H1 (cell line): ENCODE results near the gene DSG2. TPM values are rescaled to one million over a fixed set of nuclear protein-coding genes. Genes with fewer than 3 reads are reported as not detected.

ENCODE experiments used
- CTCF ChIA-PET: fragments of 300-600 bp; sonication (Branson Sonifier 250); formaldehyde crosslinking; loops from one replicate; lab custom pipeline; 2021; ENCODE audit not compliant: partially characterized antibody; lab: Charles Lee
- POLR2A ChIA-PET: fragments of 300-600 bp; sonication (Branson Sonifier 250); formaldehyde crosslinking; loops from one replicate; lab custom pipeline; 2021; ENCODE audit warnings: inconsistent platforms; ENCODE audit not compliant: partially characterized antibody; lab: Charles Lee
- DNase-seq, 2 experiments: peaks; one replicate each; pipeline versions ENCODE4 v3.0.0 to v3.0.0-alpha.2; 2010 to 2022; ENCODE audit warnings: low spot score in 2 of 2, low read depth in 1 of 2, mixed read lengths in 1 of 2
- FAIRE-seq: peaks from 2 replicates; lab custom pipeline; 2011; peaks lifted over from hg19 to GRCh38; lab: Jason Lieb, UNC
- H2AFZ ChIP-seq: 2 replicates; pipeline ENCODE4 v1.8.1; 2012; ENCODE audit warnings: low read length, inconsistent platforms
- H2AK5ac ChIP-seq: 2 replicates; pipeline ENCODE4 v1.6.1; 2013; ENCODE audit warnings: low read depth, low read length
- H2BK120ac ChIP-seq: replicated peaks from 2 replicates; pipeline ENCODE3; 2013; ENCODE audit warnings: low read depth, low read length, inconsistent platforms
- H2BK12ac ChIP-seq: 2 replicates; pipeline ENCODE4 v1.6.1; 2013; ENCODE audit warnings: low read depth, low read length
- H2BK15ac ChIP-seq: 2 replicates; pipeline ENCODE4 v1.6.1; 2013; ENCODE audit warnings: low read length
- H2BK20ac ChIP-seq: 2 replicates; pipeline ENCODE4 v1.6.1; 2013; ENCODE audit warnings: low read length
- H2BK5ac ChIP-seq: 2 replicates; pipeline ENCODE4 v1.6.1; 2013; ENCODE audit warnings: low read depth, low read length
- H3K14ac ChIP-seq: 2 replicates; pipeline ENCODE4 v1.6.1; 2013; ENCODE audit warnings: inconsistent platforms; ENCODE audit not compliant: insufficient read length
- H3K18ac ChIP-seq: 2 replicates; pipeline ENCODE4 v1.6.1; 2013; ENCODE audit warnings: low read length; ENCODE audit errors: extremely low read depth
- H3K23ac ChIP-seq: 2 replicates; pipeline ENCODE4 v1.6.1; 2013; ENCODE audit warnings: inconsistent platforms; ENCODE audit not compliant: insufficient read length
- H3K23me2 ChIP-seq: 2 replicates; pipeline ENCODE4 v1.6.1; 2013; ENCODE audit warnings: low read depth, low read length
- H3K27ac ChIP-seq: 2 replicates; pipeline ENCODE4 v1.6.1; 2011; ENCODE audit warnings: low read depth, low read length, inconsistent platforms
- H3K27me3 ChIP-seq, 4 experiments: replicated peaks in 1 of 4; 1 replicate in 1 of 4; 2 replicates in 3 of 4; pipeline versions ENCODE4 v1.6.1 to v1.8.1; 2011 to 2013; ENCODE audit warnings: low read length in 3 of 4, mild to moderate bottlenecking in 3 of 4, inconsistent platforms in 2 of 4, mixed read lengths in 2 of 4, moderate library complexity in 1 of 4; ENCODE audit not compliant: control insufficient read depth in 3 of 4, insufficient read depth in 3 of 4; ENCODE audit errors: extremely low read depth in 1 of 4
- H3K36me3 ChIP-seq, 4 experiments: 2 replicates each; pipeline versions ENCODE4 v1.6.1 to v1.8.1; 2011 to 2013; ENCODE audit warnings: mild to moderate bottlenecking in 4 of 4, low read length in 3 of 4, moderate library complexity in 2 of 4, control low read depth in 1 of 4, inconsistent platforms in 1 of 4; ENCODE audit not compliant: insufficient read depth in 4 of 4, control insufficient read depth in 2 of 4
- H3K4ac ChIP-seq: replicated peaks from 2 replicates; pipeline ENCODE3; 2013; ENCODE audit warnings: low read length, low read depth, mixed read lengths, inconsistent platforms; ENCODE audit not compliant: insufficient read length
- H3K4me1 ChIP-seq, 4 experiments: replicated peaks in 1 of 4; 1 replicate in 1 of 4; 2 replicates in 3 of 4; pipeline versions ENCODE4 v1.6.1 to v1.8.1; 2011 to 2013; ENCODE audit warnings: low read length in 3 of 4, inconsistent platforms in 2 of 4, mixed read lengths in 1 of 4; ENCODE audit not compliant: insufficient read depth in 4 of 4, control insufficient read depth in 3 of 4
- H3K4me2 ChIP-seq, 2 experiments: 2 replicates each; pipeline versions ENCODE4 v1.6.1 to v1.8.1; 2011 to 2013; ENCODE audit warnings: low read depth in 2 of 2, low read length in 2 of 2, control low read depth in 1 of 2, inconsistent platforms in 1 of 2, mild to moderate bottlenecking in 1 of 2; ENCODE audit not compliant: insufficient read depth in 1 of 2
- H3K4me3 ChIP-seq, 4 experiments: fragments of 200-600, 300-600 bp in 1 of 4; sonication (generic), shearing (Covaris generic), sonication (Bioruptor Twin) in 1 of 4; 2 replicates each; pipeline versions ENCODE4 v1.5.1 to v1.8.1; 2011 to 2016; ENCODE audit warnings: low read length in 4 of 4, low read depth in 3 of 4, control low read depth in 2 of 4, inconsistent platforms in 2 of 4, mild to moderate bottlenecking in 2 of 4, mixed read lengths in 1 of 4, moderate library complexity in 1 of 4; ENCODE audit not compliant: insufficient read depth in 2 of 4; ENCODE audit errors: extremely low read depth in 1 of 4
- H3K56ac ChIP-seq: replicated peaks from 2 replicates; pipeline ENCODE3; 2013; ENCODE audit warnings: low read depth, mild to moderate bottlenecking, mixed read lengths, low read length, inconsistent platforms; ENCODE audit not compliant: insufficient read length
- H3K79me1 ChIP-seq: 2 replicates; pipeline ENCODE4 v1.6.1; 2013; ENCODE audit warnings: low read depth, low read length, control low read depth
- H3K79me2 ChIP-seq, 2 experiments: 2 replicates each; pipeline versions ENCODE4 v1.6.1 to v1.8.1; 2012 to 2013; ENCODE audit warnings: low read length in 2 of 2, mild to moderate bottlenecking in 2 of 2, inconsistent platforms in 1 of 2; ENCODE audit not compliant: insufficient read depth in 2 of 2, control insufficient read depth in 1 of 2
- H3K9ac ChIP-seq, 4 experiments: replicated peaks in 1 of 4; 1 replicate in 1 of 4; 2 replicates in 3 of 4; pipeline versions ENCODE4 v1.6.1 to v1.8.1; 2011 to 2013; ENCODE audit warnings: low read depth in 3 of 4, low read length in 3 of 4, control low read depth in 2 of 4, mild to moderate bottlenecking in 2 of 4, moderate library complexity in 2 of 4, inconsistent platforms in 1 of 4; ENCODE audit errors: extremely low read depth in 1 of 4
- H3K9me3 ChIP-seq, 2 experiments: 2 replicates each; pipeline versions ENCODE4 v1.6.1 to v1.8.1; 2012 to 2013; ENCODE audit warnings: mild to moderate bottlenecking in 2 of 2, moderate library complexity in 2 of 2, control low read depth in 1 of 2, inconsistent platforms in 1 of 2, low read depth in 1 of 2, low read length in 1 of 2, mixed read lengths in 1 of 2; ENCODE audit not compliant: insufficient read depth in 2 of 2
- H4K20me1 ChIP-seq, 2 experiments: replicated peaks in 1 of 2; 2 replicates each; pipeline versions ENCODE3 to v1.8.1; 2011 to 2013; ENCODE audit warnings: inconsistent platforms in 2 of 2, low read length in 2 of 2, mild to moderate bottlenecking in 1 of 2; ENCODE audit not compliant: insufficient read depth in 2 of 2, control insufficient read depth in 1 of 2
- H4K5ac ChIP-seq: 2 replicates; pipeline ENCODE4 v1.6.1; 2013; ENCODE audit warnings: low read length, low read depth, mixed read lengths, inconsistent platforms; ENCODE audit not compliant: insufficient read length
- H4K8ac ChIP-seq: 2 replicates; pipeline ENCODE4 v1.8.0; 2013; ENCODE audit warnings: mild to moderate bottlenecking, moderate library complexity, low read length, inconsistent platforms; ENCODE audit not compliant: insufficient read depth; ENCODE audit errors: extremely low read depth
- H4K91ac ChIP-seq: replicated peaks from 2 replicates; pipeline ENCODE3; 2013; ENCODE audit warnings: low read length, mixed read lengths, inconsistent platforms; ENCODE audit not compliant: insufficient read length
- CBX5 ChIP-seq: fragments of 300-800, 300-1000 bp; sonication (generic); IDR thresholded peaks from 2 replicates; pipeline ENCODE4 v1.7.1; 2016; ENCODE audit warnings: antibody characterized with exemption, low read length, low read depth
- CHD1 ChIP-seq: IDR thresholded peaks from 2 replicates; pipeline ENCODE4 v1.6.1; 2012; ENCODE audit warnings: low read depth, low read length, improper control_type of control experiment
- CTBP2 ChIP-seq: IDR thresholded peaks from 2 replicates; pipeline ENCODE4 v1.7.0; 2011; ENCODE audit warnings: borderline replicate concordance, mild to moderate bottlenecking, moderate library complexity, mixed read lengths, low read length; ENCODE audit not compliant: insufficient read depth, insufficient read length
- HDAC2 ChIP-seq, 2 experiments: fragments of 300-600 bp in 1 of 2; sonication (generic) in 1 of 2; IDR thresholded peaks; 2 replicates each; pipeline ENCODE4 v1.6.1; 2011 to 2012; ENCODE audit warnings: low read depth in 2 of 2, low read length in 2 of 2, mild to moderate bottlenecking in 2 of 2, moderate library complexity in 2 of 2, borderline replicate concordance in 1 of 2, inconsistent platforms in 1 of 2
- POLR2A ChIP-seq, 2 experiments: IDR thresholded peaks; 1 replicate in 1 of 2; 2 replicates in 1 of 2; pipeline ENCODE4 v1.6.1; 2011; ENCODE audit warnings: low read depth in 2 of 2, low read length in 2 of 2, mild to moderate bottlenecking in 2 of 2; ENCODE audit errors: control extremely low read depth in 1 of 2
- SAP30 ChIP-seq: fragments of 300-600 bp; sonication (generic); IDR thresholded peaks from 2 replicates; pipeline ENCODE4 v1.7.1; 2012; ENCODE audit warnings: low read length, moderate library complexity, mild to moderate bottlenecking, inconsistent platforms; ENCODE audit not compliant: insufficient read depth, insufficient replicate concordance
- SIN3A ChIP-seq, 2 experiments: IDR thresholded peaks in 1 of 2; conservative IDR thresholded peaks in 1 of 2; 2 replicates each; pipeline ENCODE4 v1.6.1; 2011 to 2012; ENCODE audit warnings: low read length in 2 of 2, improper control_type of control experiment in 1 of 2, low read depth in 1 of 2, mild to moderate bottlenecking in 1 of 2
- SP4 ChIP-seq: IDR thresholded peaks from 2 replicates; pipeline ENCODE4 v1.6.1; 2012; ENCODE audit warnings: low read length, inconsistent platforms
- SUZ12 ChIP-seq: fragments of 200-600 bp; sonication (generic); IDR thresholded peaks from 2 replicates; pipeline ENCODE4 v1.6.1; 2012; ENCODE audit warnings: mild to moderate bottlenecking, inconsistent platforms, low read length, moderate library complexity, mixed read lengths
- TCF12 ChIP-seq: IDR thresholded peaks from 2 replicates; pipeline ENCODE4 v1.6.1; 2011; ENCODE audit warnings: low read depth, mild to moderate bottlenecking, low read length
- WGBS, 2 experiments: shearing (Covaris generic) in 1 of 2; methylation state at CpG; one replicate each; pipeline versions ENCODE4 v1.1.6 to v1.1.7; 2013 to 2015; ENCODE audit warnings: low lambda C conversion rate in 2 of 2, mixed read lengths in 2 of 2, inconsistent platforms in 1 of 2, low coverage in 1 of 2, missing lambda C conversion rate in 1 of 2; ENCODE audit not compliant: insufficient replicate concordance in 2 of 2, insufficient coverage in 1 of 2, insufficient read length in 1 of 2; ENCODE audit errors: extremely low coverage in 1 of 2, missing lambda C conversion rate in 1 of 2; 5-methylcytosine and 5-hydroxymethylcytosine counted together
- polyA plus RNA-seq, 7 experiments: library from polyadenylated mRNA; depleted of rRNA in 3 of 7; stranded (reverse) in 5 of 7; unstranded in 2 of 7; fragments of >200 nt in 5 of 7; fragments of 200-250 nt in 2 of 7; gene quantifications; 1 replicate in 5 of 7; 2 replicates in 1 of 7; 4 replicates in 1 of 7; pipeline versions ENCODE4 v1.2.1 to v1.2.3, GENCODE V29; 2011 to 2013; ENCODE audit warnings: missing spikeins in 2 of 7, mixed read lengths in 2 of 7
- total RNA-seq: library from RNA; stranded (reverse); fragmentation: NEBNext Ultra II Directional; extraction: Animal tissue kit (Norgen Biotek cat#: 25700); gene quantifications from 2 replicates; pipeline ENCODE4 v1.2.1, GENCODE V29; 2021

Gene DSG2
- total and polyA plus RNA-seq, 2 of the 8 experiments (the other 6 are each of a cell fraction or from before 2014, with no cell fraction given) = 60.1 to 144 TPM

DNA sequence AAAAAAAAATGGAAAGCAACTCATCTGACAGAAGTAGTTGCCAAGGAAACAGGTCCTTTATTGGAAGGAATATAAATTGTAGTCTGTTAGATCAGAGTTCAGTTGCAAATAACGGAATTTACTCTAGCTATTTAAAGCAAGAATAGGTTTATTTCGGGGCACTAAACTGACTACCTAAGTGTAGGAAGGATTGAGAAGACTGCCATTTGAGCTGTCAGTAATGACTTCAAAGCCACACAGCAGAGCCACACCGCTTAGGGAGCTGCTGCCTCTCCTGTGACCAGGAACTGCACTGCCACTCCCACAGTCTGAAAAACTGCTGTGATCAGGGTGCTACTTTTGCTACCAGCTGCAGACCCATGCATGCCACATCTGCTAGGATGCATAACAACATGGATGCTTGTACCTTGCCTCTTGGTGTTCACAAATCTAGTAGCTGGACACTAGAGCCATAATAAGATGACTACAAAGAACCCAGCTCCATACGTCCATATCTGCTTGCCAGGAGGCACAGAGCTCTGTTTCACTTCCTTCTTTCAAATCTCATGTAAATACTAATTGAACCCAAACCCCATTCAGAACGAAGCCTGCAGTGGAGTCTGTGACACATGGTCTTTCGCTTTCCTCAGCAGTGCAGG lies 2.2 kb downstream of the DSG2 start:
- H4K8ac ChIP-seq = no peak overlapping the region
- H3K9ac ChIP-seq = no peak overlapping the region
- no peaks in the 10 kb centered on the region for H3K9me3 ChIP-seq
- ChIA-PET POLR2A (interaction anchor here (0.6 to 1.6 kb wide), 4 partner anchors 10 to 1962 kb away, joined by 3 to 6 read pairs (median 3); no protein-coding TSS in a partner anchor), CTCF (interaction anchor here (1.5 to 2.6 kb wide), 6 partner anchors 10 to 530 kb away, joined by 3 to 12 read pairs (median 5); partner anchors contain the start of gene DSG3)
- peak overlapping the region; percentile 35 to 96; a peak in 3 of 4 replicates for H3K4me2 ChIP-seq
- no peak for FAIRE-seq
- H3K27ac ChIP-seq = no peak overlapping the region
- WGBS, 2 experiments = 73% methylated on average over 6 of the region's 6 CpGs; no CpG with 5 or more reads in 1 of the 2 experiments
- peaks cover 2 to 10% (median 5%) of the 10 kb centered on the region in 4 experiments; a peak in 5 of 7 replicates for H3K4me1 ChIP-seq
- peak overlapping the region in 1 of 4 experiments; percentile 94; a peak in 2 of 8 replicates for H3K4me3 ChIP-seq
- no peak overlapping the region for H3K56ac ChIP-seq
- peaks cover 15 to 65% of the 10 kb centered on the region in 2 experiments for H3K79me2 ChIP-seq
- H3K4ac ChIP-seq = no peak overlapping the region
- H3K36me3 ChIP-seq = peaks cover 0 to 2% (median 0%) of the 10 kb centered on the region in 4 experiments; a peak in 1 of 8 replicates
- H3K27me3 ChIP-seq = peaks cover 0 to 1% (median 0%) of the 10 kb centered on the region in 4 experiments; a peak in 1 of 7 replicates
- H4K20me1 ChIP-seq = peaks cover 4 to 5% of the 10 kb centered on the region in 2 experiments
- peaks cover 6% of the 10 kb centered on the region; the same call in 1 of the 2 replicates for H3K23me2 ChIP-seq
- no peak for DNase-seq
- no peak overlapping the region for H3K14ac ChIP-seq
- H2AFZ ChIP-seq = no peak overlapping the region
- no peak overlapping the region for H4K5ac ChIP-seq
- peaks cover 11% of the 10 kb centered on the region for H3K79me1 ChIP-seq
- no peak overlapping the region for H3K23ac ChIP-seq
- H2BK20ac ChIP-seq = no peak overlapping the region
- no peak overlapping the region for H2BK5ac ChIP-seq
- no peak overlapping the region for H2BK12ac ChIP-seq
- H2BK120ac ChIP-seq = no peak overlapping the region
- no peak overlapping the region for H4K91ac ChIP-seq
- no peak overlapping the region for H2BK15ac ChIP-seq
- no peak overlapping the region for H2AK5ac ChIP-seq
- 0 out of 2 replicates have a peak overlapping the region, but pooled peaks have one; percentile 27 for H3K18ac ChIP-seq
- TF ChIP-seq TCF12 (no peak), CBX5 (no peak), SP4 (no peak), SIN3A (conservative IDR thresholded peaks at IDR 0.05 in 1 of 2, IDR thresholded peaks at IDR 0.05 in 1 of 2; ENCODE audit: low read depth in 1 of 2, low read length in 2 of 2) (no peak), HDAC2 (IDR thresholded peaks at IDR 0.05; ENCODE audit: borderline replicate concordance in 1 of 2, low read depth in 2 of 2, low read length in 2 of 2) (no peak), CTBP2 (no peak), SUZ12 (no peak), POLR2A (IDR thresholded peaks at IDR 0.05; ENCODE audit: control extremely low read depth in 1 of 2, low read depth in 2 of 2, low read length in 2 of 2) (no peak), SAP30 (no peak), CHD1 (no peak)
